Testis (tissue), 2 donors: Measurements from ENCODE around the gene SYMPK.

Experiments
- POLR2A ChIP-seq: fragments of 450-650 bp; IDR thresholded peaks from one replicate; pipeline ENCODE4 v1.6.1; 2017; ENCODE audit warnings: antibody characterized with exemption, mild to moderate bottlenecking, moderate library complexity
- TF ChIP-seq, protein P1 (sequence below), 3 experiments: fragments of 450-650 bp in 2 of 3; fragments of 200-600 bp in 1 of 3; sonication (generic) in 1 of 3; IDR thresholded peaks; one replicate each; pipeline ENCODE4 v1.5.1; 2016 to 2019; ENCODE audit warnings: antibody characterized with exemption in 3 of 3, mild to moderate bottlenecking in 2 of 3, moderate library complexity in 1 of 3

DNA sequence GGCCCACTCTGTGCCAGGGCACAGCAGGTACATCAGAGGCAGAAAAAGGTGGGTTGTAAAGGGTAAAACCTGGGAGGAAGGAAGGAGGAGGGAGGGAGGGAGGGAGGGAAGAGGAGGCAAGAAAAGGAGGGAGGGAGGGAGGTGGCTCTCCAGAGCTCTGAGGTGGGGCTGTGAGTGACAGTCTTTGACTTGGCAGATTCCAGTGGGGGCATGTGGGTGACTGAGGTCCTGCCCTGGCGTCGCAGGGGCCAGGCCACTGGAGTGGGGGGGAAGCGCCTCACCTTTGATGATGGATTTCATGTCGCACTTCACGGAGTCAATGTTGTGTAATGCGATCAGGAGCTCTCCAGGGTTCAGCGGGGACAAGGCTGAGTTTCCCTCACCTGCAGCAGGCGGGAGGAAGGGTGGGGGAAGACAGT, 41.8 kb downstream of the SYMPK start:
- TF ChIP-seq, protein P1, sequence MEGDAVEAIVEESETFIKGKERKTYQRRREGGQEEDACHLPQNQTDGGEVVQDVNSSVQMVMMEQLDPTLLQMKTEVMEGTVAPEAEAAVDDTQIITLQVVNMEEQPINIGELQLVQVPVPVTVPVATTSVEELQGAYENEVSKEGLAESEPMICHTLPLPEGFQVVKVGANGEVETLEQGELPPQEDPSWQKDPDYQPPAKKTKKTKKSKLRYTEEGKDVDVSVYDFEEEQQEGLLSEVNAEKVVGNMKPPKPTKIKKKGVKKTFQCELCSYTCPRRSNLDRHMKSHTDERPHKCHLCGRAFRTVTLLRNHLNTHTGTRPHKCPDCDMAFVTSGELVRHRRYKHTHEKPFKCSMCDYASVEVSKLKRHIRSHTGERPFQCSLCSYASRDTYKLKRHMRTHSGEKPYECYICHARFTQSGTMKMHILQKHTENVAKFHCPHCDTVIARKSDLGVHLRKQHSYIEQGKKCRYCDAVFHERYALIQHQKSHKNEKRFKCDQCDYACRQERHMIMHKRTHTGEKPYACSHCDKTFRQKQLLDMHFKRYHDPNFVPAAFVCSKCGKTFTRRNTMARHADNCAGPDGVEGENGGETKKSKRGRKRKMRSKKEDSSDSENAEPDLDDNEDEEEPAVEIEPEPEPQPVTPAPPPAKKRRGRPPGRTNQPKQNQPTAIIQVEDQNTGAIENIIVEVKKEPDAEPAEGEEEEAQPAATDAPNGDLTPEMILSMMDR (IDR thresholded peaks at IDR 0.05), result no peak
- TF ChIP-seq POLR2A, result no peak
